GM06990 (cell line): ENCODE data around the gene RBL2.

Source experiments
- DNase-seq: peaks from one replicate; pipeline ENCODE4 v3.0.0-alpha.2; 2011; ENCODE audit not compliant: insufficient read length; ENCODE audit errors: extremely low read depth
- H3K27me3 ChIP-seq: replicated peaks from 2 replicates; pipeline ENCODE4 v1.6.0; 2011; ENCODE audit warnings: low read length; ENCODE audit not compliant: control insufficient read depth, insufficient read depth
- H3K36me3 ChIP-seq: 2 replicates; pipeline ENCODE4 v1.5.1; 2011; ENCODE audit warnings: low read length; ENCODE audit not compliant: control insufficient read depth, insufficient read depth
- H3K4me3 ChIP-seq: replicated peaks from 2 replicates; pipeline ENCODE4 v1.5.1; 2011; ENCODE audit warnings: low read depth, mild to moderate bottlenecking, control low read depth, low read length
- CTCF ChIP-seq: IDR thresholded peaks from 2 replicates; pipeline ENCODE4 v1.5.1; 2011; ENCODE audit warnings: low read length, control low read depth, mild to moderate bottlenecking, inconsistent platforms; ENCODE audit not compliant: insufficient read depth, poor library complexity, severe bottlenecking

Gene RBL2

DNA sequence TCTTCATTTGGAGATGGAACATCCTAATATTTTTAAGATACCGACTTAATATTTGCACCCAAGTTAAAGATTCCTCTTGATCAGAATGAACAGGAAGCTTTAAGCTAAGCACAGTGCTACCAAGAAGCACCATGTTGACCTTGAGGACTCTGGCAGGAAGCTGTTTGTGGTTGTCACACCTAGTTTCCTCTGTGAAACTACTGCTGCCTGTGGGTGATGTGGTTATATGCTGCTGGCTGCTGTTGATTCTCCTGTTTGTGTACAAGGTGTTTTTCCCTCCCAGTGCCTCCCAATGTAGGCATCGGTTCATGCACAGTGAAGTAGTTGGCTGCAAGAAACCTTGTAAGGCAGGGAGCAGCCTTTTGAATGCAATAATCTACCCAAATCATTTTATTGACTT, 23.4 kb downstream of the RBL2 start:
- H3K27me3 ChIP-seq, result no peaks in the 10 kb centered on the region
- DNase-seq, result peak; percentile 61
- peaks cover 2% of the 10 kb centered on the region for H3K36me3 ChIP-seq
- no peak for TF ChIP-seq CTCF
- H3K4me3 ChIP-seq, result no peak overlapping the region

DNA sequence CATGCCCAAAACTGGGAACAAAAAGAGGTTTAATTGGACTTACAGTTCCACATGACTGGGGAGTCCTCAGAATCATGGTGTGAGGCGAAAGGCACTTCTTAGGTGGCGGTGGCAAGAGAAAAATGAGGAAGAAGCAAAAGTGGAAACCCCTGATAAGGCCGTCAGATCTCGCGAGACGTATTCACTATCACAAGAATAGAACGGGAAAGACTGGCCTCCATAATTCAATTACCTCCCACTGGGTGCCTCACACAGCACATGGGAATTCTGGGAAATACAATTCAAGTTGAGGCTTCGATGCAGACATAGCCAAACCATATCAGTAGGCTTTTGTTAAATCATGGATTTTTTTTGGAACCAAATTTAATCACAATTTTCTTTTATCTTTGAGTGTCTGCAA, 24.4 kb downstream of the RBL2 start:
- no peak for TF ChIP-seq CTCF
- Histone ChIP-seq H3K27me3 (no peaks in the 10 kb centered on the region), H3K4me3 (no peak overlapping the region), H3K36me3 (peaks cover 2% of the 10 kb centered on the region)
- no peak for DNase-seq

DNA sequence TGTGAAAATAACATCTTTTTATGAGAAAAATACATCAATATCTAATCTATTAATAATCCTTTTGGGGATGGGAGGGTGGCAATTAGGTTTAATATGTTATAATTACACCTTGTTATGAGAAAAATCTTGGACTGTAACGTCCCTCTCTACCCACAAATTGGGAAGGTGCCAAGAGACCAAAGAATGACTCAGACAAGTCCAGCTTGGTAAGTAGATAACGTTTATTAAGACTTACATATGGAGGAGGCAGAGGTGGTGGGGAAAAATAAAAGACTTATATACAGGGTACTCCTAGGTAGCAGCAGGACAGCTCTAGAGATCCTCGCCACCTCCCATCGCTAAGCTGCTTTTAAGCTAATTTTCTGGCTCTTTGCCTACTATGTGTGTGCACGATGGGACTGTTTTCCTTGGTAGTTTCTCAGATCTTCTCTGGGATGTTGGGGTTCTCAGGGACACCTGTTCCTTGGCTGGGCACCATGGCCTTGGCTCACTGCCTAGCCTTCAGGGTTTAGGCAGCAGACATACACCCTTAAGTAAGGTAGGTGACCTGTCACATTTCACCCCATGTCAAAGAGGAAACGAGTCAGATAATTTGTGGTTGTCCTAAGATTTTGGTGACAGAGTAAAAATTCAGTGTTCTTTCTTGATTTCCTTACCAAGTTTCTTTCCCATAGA, 31.5 kb downstream of the RBL2 start:
- H3K27me3 ChIP-seq, result no peaks in the 10 kb centered on the region
- H3K36me3 ChIP-seq, result peaks cover 9% of the 10 kb centered on the region
- no peak for TF ChIP-seq CTCF
- H3K4me3 ChIP-seq, result no peak overlapping the region
- no peak for DNase-seq

- H3K4me3 ChIP-seq, result no peak overlapping the region
- TF ChIP-seq CTCF, result no peak
- peaks cover 11% of the 10 kb centered on the region for H3K36me3 ChIP-seq
- H3K27me3 ChIP-seq, result no peaks in the 10 kb centered on the region
- DNase-seq, result no peak
Measured at GRCh38 chr16:53476867-53477266, 42.6 kb downstream of the RBL2 start.

DNA sequence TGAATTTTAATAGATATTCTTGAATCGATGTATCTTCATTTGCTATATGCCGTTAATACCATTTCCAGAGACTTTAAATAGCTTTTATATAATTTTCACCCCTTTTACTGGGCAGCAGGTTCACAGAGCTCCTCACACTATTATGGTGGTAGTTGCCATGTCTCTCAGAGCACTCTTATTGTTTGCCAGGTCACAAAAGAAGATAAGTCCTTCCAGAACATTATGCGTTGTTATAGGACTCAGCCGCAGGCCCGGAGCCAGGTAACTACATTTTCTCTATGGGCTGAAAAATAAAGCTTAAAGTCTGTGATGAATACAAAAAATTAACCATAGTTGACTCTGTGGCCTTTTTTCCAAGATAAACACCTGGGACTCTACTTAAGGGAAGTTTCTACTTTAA, 44.7 kb downstream of the RBL2 start:
- no peak for TF ChIP-seq CTCF
- H3K4me3 ChIP-seq, result no peak overlapping the region
- no peaks in the 10 kb centered on the region for H3K27me3 ChIP-seq
- peaks cover 14% of the 10 kb centered on the region for H3K36me3 ChIP-seq
- DNase-seq, result no peak

GRCh38 chr16:53480394-53480793, 46.1 kb downstream of the RBL2 start:
- no peaks in the 10 kb centered on the region for H3K27me3 ChIP-seq
- DNase-seq, result no peak
- no peak for TF ChIP-seq CTCF
- H3K36me3 ChIP-seq, result peaks cover 16% of the 10 kb centered on the region
- H3K4me3 ChIP-seq, result no peak overlapping the region
